Neural progenitor cell (in vitro differentiated cells): ENCODE data around the gene CHST13.

Experiments used
- CTCF ChIP-seq: fragments of 200-600 bp; sonication (generic); IDR thresholded peaks from 2 replicates; pipeline ENCODE4 v1.5.1; 2017; ENCODE audit warnings: antibody characterized with exemption, mild to moderate bottlenecking
- EZH2 ChIP-seq: fragments of 200-600 bp; sonication (generic); IDR thresholded peaks from 2 replicates; pipeline ENCODE4 v1.6.1; 2017; ENCODE audit warnings: antibody characterized with exemption, mild to moderate bottlenecking, moderate library complexity
- EZH2phosphoT487 ChIP-seq: fragments of 200-600 bp; sonication (generic); IDR thresholded peaks from 2 replicates; pipeline ENCODE4 v1.6.1; 2017; ENCODE audit warnings: antibody characterized with exemption

- TF ChIP-seq EZH2phosphoT487 = no peak
- no peak for TF ChIP-seq CTCF
- no peak for TF ChIP-seq EZH2
Observed at GRCh38 chr3:126495786-126496185, 28.2 kb upstream of the CHST13 start.
